ENCODE data around the gene SPARCL1. TPM values are rescaled to one million over a fixed set of nuclear protein-coding genes. Genes with fewer than 3 reads are reported as not detected.

Gene SPARCL1
- total and polyA plus RNA-seq, 2 experiments from 2014 or later: 1.5 to 2.4 TPM

- TF ChIP-seq POLR2AphosphoS5 (IDR thresholded peaks at IDR 0.05; ENCODE audit: low read depth) (no peak), EZH2phosphoT487 (IDR thresholded peaks at IDR 0.05; ENCODE audit: unreplicated experiment) (no peak), EZH2 (IDR thresholded peaks at IDR 0.05; ENCODE audit: low read depth, unreplicated experiment) (no peak), STAT1 (IDR thresholded peaks at IDR 0.05; ENCODE audit: unreplicated experiment) (no peak), JUNB (IDR thresholded peaks at IDR 0.05; ENCODE audit: unreplicated experiment) (no peak), NANOG (IDR thresholded peaks at IDR 0.05; ENCODE audit: borderline replicate concordance) (no peak), ZNF331 (CRISPR knock-in tag; IDR thresholded peaks at IDR 0.05; ENCODE audit: low read depth) (no peak), ZNF462 (CRISPR knock-in tag; IDR thresholded peaks at IDR 0.05) (no peak), ETS1 (IDR thresholded peaks at IDR 0.05) (no peak), ZNF114 (CRISPR knock-in tag; IDR thresholded peaks at IDR 0.05) (no peak)
- H3K27ac Mint-ChIP-seq: no peak overlapping the region
- H3K9me3 Mint-ChIP-seq: no peaks in the 10 kb centered on the region
- Histone ChIP-seq H3K4me2 (no peak overlapping the region), H3K9me2 (ENCODE audit: insufficient read depth) (peaks cover 7% of the 10 kb centered on the region), H3K27ac (ENCODE audit: low read depth) (no peak overlapping the region), H3K4me3 (no peak overlapping the region), H3K27me3 (ENCODE audit: insufficient read depth) (no peaks in the 10 kb centered on the region), H3K4me1 (ENCODE audit: insufficient read depth) (no peaks in the 10 kb centered on the region), H4K20me1 (replicated peaks; ENCODE audit: insufficient read depth) (no peaks in the 10 kb centered on the region), H2AFZ (peak overlapping the region; percentile 80; the same call in 1 of the 2 replicates), H3K79me2 (replicated peaks; ENCODE audit: insufficient read depth) (no peaks in the 10 kb centered on the region), H3K36me3 (ENCODE audit: insufficient read depth) (no peaks in the 10 kb centered on the region), H3F3A (replicated peaks; ENCODE audit: low read depth) (no peaks in the 10 kb centered on the region)
- no peak for DNase-seq (ENCODE audit: low spot score)
- no peaks in the 10 kb centered on the region for H3K27me3 Mint-ChIP-seq (ENCODE audit: insufficient read depth, low read depth, poor library complexity)
- no peak overlapping the region for H3K4me3 Mint-ChIP-seq
- no peaks in the 10 kb centered on the region for H3K4me1 Mint-ChIP-seq
- no peaks in the 10 kb centered on the region; the same call in 2 of the 3 replicates for H3K36me3 Mint-ChIP-seq (ENCODE audit: low read depth)
- no peak for ATAC-seq
Measured at GRCh38 chr4:87498446-87498900, 30.7 kb downstream of the SPARCL1 start.
